BJ (cell line): ENCODE measurements around the gene TPSG1. TPM values are rescaled to one million over a fixed set of nuclear protein-coding genes. Genes with fewer than 3 reads are reported as not detected.
"Not testable (repeated sequence)": the region's sequence is repeated elsewhere in the genome, so short reads cannot be mapped to it uniquely, and the experiment has no call there.

Experiments
- CTCF ChIA-PET: fragments of 350-600 bp; formaldehyde crosslinking; extraction: SDS; loops from one replicate; lab custom pipeline; 2021; ENCODE audit warnings: antibody characterized with exemption, inconsistent platforms; lab: Yijun Ruan, JAX
- POLR2A ChIA-PET: fragments of 300-600 bp; sonication (Branson Sonifier 250); formaldehyde crosslinking; extraction: SDS; loops from one replicate; lab custom pipeline; 2021; ENCODE audit warnings: antibody characterized with exemption; lab: Charles Lee
- DNase-seq: peaks from one replicate; pipeline ENCODE4 v3.0.0-alpha.2; 2011; ENCODE audit warnings: low read depth
- H3K27me3 ChIP-seq: 2 replicates; pipeline ENCODE4 v1.6.0; 2011; ENCODE audit warnings: low read length; ENCODE audit not compliant: control insufficient read depth, insufficient read depth
- H3K36me3 ChIP-seq: 2 replicates; pipeline ENCODE4 v1.5.1; 2011; ENCODE audit warnings: low read length; ENCODE audit not compliant: control insufficient read depth, insufficient read depth
- H3K4me3 ChIP-seq: 2 replicates; pipeline ENCODE4 v1.5.1; 2011; ENCODE audit warnings: low read depth, mild to moderate bottlenecking, control low read depth, low read length
- CTCF ChIP-seq: IDR thresholded peaks from 2 replicates; pipeline ENCODE4 v1.5.1; 2011; ENCODE audit warnings: low read depth, mild to moderate bottlenecking, control low read depth, inconsistent platforms, low read length, moderate library complexity; ENCODE audit not compliant: insufficient read depth
- polyA plus RNA-seq: library from polyadenylated mRNA; depleted of rRNA; stranded (reverse); fragments of >200 nt; gene quantifications from 2 replicates; pipeline ENCODE4 v1.2.3, GENCODE V29; 2011

The TPSG1 gene
- polyA plus RNA-seq, 1 experiment = not detected

GRCh38 chr16:1271380-1271723, 46.3 kb upstream of the TPSG1 start:
- Histone ChIP-seq H3K36me3 (no peaks in the 10 kb centered on the region), H3K4me3 (no peak overlapping the region), H3K27me3 (no peaks in the 10 kb centered on the region; the same call in 1 of the 2 replicates)
- ChIA-PET POLR2A (no interaction called here), CTCF (interaction anchor here (0.7 to 2.8 kb wide), 2 partner anchors 30 to 149 kb away, joined by 3 to 6 read pairs; no protein-coding TSS in a partner anchor)
- no peak for TF ChIP-seq CTCF
- no peak for DNase-seq

- not testable (repeated sequence) for H3K27me3 ChIP-seq, DNase-seq, H3K4me3 ChIP-seq, H3K36me3 ChIP-seq
- ChIA-PET POLR2A (interaction anchor here (0.6 kb wide), 1 partner anchor 19 kb away, joined by 4 read pairs; no protein-coding TSS in a partner anchor), CTCF (interaction anchor here (2.8 kb wide), 1 partner anchor 32 kb away, joined by 6 read pairs; no protein-coding TSS in a partner anchor)
Observed at GRCh38 chr16:1269418-1269817, 44.4 kb upstream of the TPSG1 start.

GRCh38 chr16:1265826-1266225, 40.8 kb upstream of the TPSG1 start:
- H3K27me3 ChIP-seq = peaks cover 7% of the 10 kb centered on the region
- ChIA-PET CTCF (no interaction called here), POLR2A (no interaction called here)
- no peaks in the 10 kb centered on the region for H3K36me3 ChIP-seq
- no peak for DNase-seq
- no peak for TF ChIP-seq CTCF
- no peak overlapping the region for H3K4me3 ChIP-seq

GRCh38 chr16:1265090-1265630, 40.1 kb upstream of the TPSG1 start:
- DNase-seq = no peak
- CTCF ChIA-PET = no interaction called here
- Histone ChIP-seq H3K36me3 (no peaks in the 10 kb centered on the region), H3K4me3 (no peak overlapping the region), H3K27me3 (peaks cover 11% of the 10 kb centered on the region)
- POLR2A ChIA-PET = no interaction called here
- no peak for TF ChIP-seq CTCF

- ChIA-PET POLR2A (no interaction called here), CTCF (no interaction called here)
- DNase-seq = no peak
- peaks cover 15% of the 10 kb centered on the region for H3K27me3 ChIP-seq
- H3K36me3 ChIP-seq = no peaks in the 10 kb centered on the region
- no peak overlapping the region for H3K4me3 ChIP-seq
- TF ChIP-seq CTCF = no peak
Observed at GRCh38 chr16:1264345-1265089, 39.4 kb upstream of the TPSG1 start.
